Endothelial cell of umbilical vein (primary cell): ENCODE results near the gene DNAJC18. TPM values are rescaled to one million over a fixed set of nuclear protein-coding genes. Genes with fewer than 3 reads are reported as not detected.
A peak's percentile ranks its signal among the peaks of the same experiment; 100 is the strongest.

Source experiments
- BruUV-seq: library from RNA; stranded (reverse); fragments of 400-500 nt; replicated peaks from 2 replicates; lab custom pipeline; 2021; lab: Mats Ljungman, UMichigan
- CTCF ChIA-PET: fragments of 300-600, 350-600 bp; sonication (Branson Sonifier 250); formaldehyde crosslinking; loops from one replicate; lab custom pipeline; 2021; ENCODE audit warnings: antibody characterized with exemption, inconsistent platforms; lab: Charles Lee
- POLR2A ChIA-PET: fragments of 300-600, 350-600 bp; sonication (Branson Sonifier 250); formaldehyde crosslinking; loops from one replicate; lab custom pipeline; 2021; ENCODE audit warnings: antibody characterized with exemption, inconsistent platforms; lab: Charles Lee
- DNase-seq: peaks from one replicate; pipeline ENCODE4 v3.0.0-alpha.2; 2011; ENCODE audit warnings: low read depth, low spot score
- FAIRE-seq: peaks from 2 replicates; lab custom pipeline; 2011; peaks lifted over from hg19 to GRCh38; lab: Jason Lieb, UNC
- H2AFZ ChIP-seq: 2 replicates; pipeline ENCODE4 v1.6.0; 2012; ENCODE audit warnings: low read depth, low read length, control low read depth, inconsistent platforms
- H3K27ac ChIP-seq: 2 replicates; pipeline ENCODE4 v1.5.1; 2011; ENCODE audit warnings: low read depth, mild to moderate bottlenecking, control low read depth, low read length, moderate library complexity; ENCODE audit not compliant: insufficient read depth
- H3K27me3 ChIP-seq, 2 experiments: 2 replicates each; pipeline versions ENCODE4 v1.6.0 to v1.6.1; 2011; ENCODE audit warnings: low read length in 2 of 2, mixed read lengths in 1 of 2; ENCODE audit not compliant: control insufficient read depth in 2 of 2, insufficient read depth in 2 of 2
- H3K36me3 ChIP-seq, 2 experiments: 2 replicates in 1 of 2; 3 replicates in 1 of 2; pipeline ENCODE4 v1.5.1; 2011; ENCODE audit warnings: low read length in 2 of 2, mild to moderate bottlenecking in 1 of 2, moderate library complexity in 1 of 2; ENCODE audit not compliant: control insufficient read depth in 2 of 2, insufficient read depth in 2 of 2; ENCODE audit errors: extremely low read depth in 1 of 2
- H3K4me1 ChIP-seq: 3 replicates; pipeline ENCODE4 v1.5.1; 2011; ENCODE audit warnings: mild to moderate bottlenecking, low read length; ENCODE audit not compliant: control insufficient read depth, insufficient read depth; ENCODE audit errors: extremely low read depth
- H3K4me2 ChIP-seq: 2 replicates; pipeline ENCODE4 v1.6.1; 2011; ENCODE audit warnings: low read length, control low read depth, mixed read lengths; ENCODE audit not compliant: insufficient read depth
- H3K4me3 ChIP-seq, 3 experiments: fragments of 200-600 bp in 1 of 3; sonication (generic), shearing (Covaris generic) in 1 of 3; replicated peaks in 1 of 3; 2 replicates each; pipeline ENCODE4 v1.5.1; 2011 to 2016; ENCODE audit warnings: control low read depth in 3 of 3, low read length in 3 of 3, mild to moderate bottlenecking in 2 of 3, inconsistent platforms in 1 of 3, low read depth in 1 of 3, moderate library complexity in 1 of 3; ENCODE audit not compliant: insufficient read depth in 1 of 3
- H3K79me2 ChIP-seq: 2 replicates; pipeline ENCODE4 v1.6.0; 2012; ENCODE audit warnings: low read length, inconsistent platforms; ENCODE audit not compliant: control insufficient read depth, insufficient read depth
- H3K9ac ChIP-seq: replicated peaks from 2 replicates; pipeline ENCODE3; 2011; ENCODE audit warnings: low read length, control low read depth; ENCODE audit not compliant: insufficient read depth; ENCODE audit errors: extremely low read depth
- H3K9me1 ChIP-seq: replicated peaks from 3 replicates; pipeline ENCODE4 v1.6.0; 2011; ENCODE audit warnings: mild to moderate bottlenecking, low read length; ENCODE audit not compliant: control insufficient read depth, insufficient read depth; ENCODE audit errors: extremely low read depth
- H3K9me3 ChIP-seq: replicated peaks from 2 replicates; pipeline ENCODE4 v1.5.1; 2012; ENCODE audit warnings: low read length, inconsistent platforms; ENCODE audit not compliant: control insufficient read depth, insufficient read depth
- H4K20me1 ChIP-seq: replicated peaks from 2 replicates; pipeline ENCODE3; 2011; ENCODE audit warnings: mild to moderate bottlenecking, low read length; ENCODE audit not compliant: control insufficient read depth, insufficient read depth; ENCODE audit errors: extremely low read depth
- GATA2 ChIP-seq: IDR thresholded peaks from 2 replicates; pipeline ENCODE4 v1.7.0; 2011; ENCODE audit warnings: low read depth, mild to moderate bottlenecking, moderate library complexity, mixed read lengths, low read length; ENCODE audit not compliant: insufficient read length, insufficient read depth
- POLR2A ChIP-seq: IDR thresholded peaks from 2 replicates; pipeline ENCODE4 v1.6.1; 2012; ENCODE audit warnings: low read depth, mild to moderate bottlenecking, control low read depth, low read length
- POLR2AphosphoS5 ChIP-seq: IDR thresholded peaks from 2 replicates; pipeline ENCODE4 v1.6.1; 2012; ENCODE audit warnings: low read depth, mild to moderate bottlenecking, control low read depth, low read length, moderate library complexity; ENCODE audit not compliant: insufficient read depth
- dilution Hi-C: fragments of 300-500 bp; cut with MboI; formaldehyde crosslinking; loops from one replicate; pipeline ENCODE4 v1.15.0; 2019; ENCODE audit warnings: low sequenced_read_pairs; ENCODE audit not compliant: extremely low pct_ligation_motif_present
- intact Hi-C: fragments of 100-400 bp; cut with micrococcal nuclease; formaldehyde crosslinking; loops from one replicate; pipeline ENCODE4 v1.10.0; 2022
- polyA plus RNA-seq, 4 experiments: library from polyadenylated mRNA; depleted of rRNA in 3 of 4; stranded (reverse) in 3 of 4; unstranded in 1 of 4; fragments of >200 nt; gene quantifications; 2 replicates each; pipeline versions ENCODE4 v1.2.1 to v1.2.3, GENCODE V29; 2011 to 2012; ENCODE audit warnings: missing spikeins in 1 of 4
- total RNA-seq: library from RNA; stranded (reverse); gene quantifications from 2 replicates; pipeline ENCODE4 v1.2.3, GENCODE V29; 2021
- TF ChIP-seq, protein P1 (sequence below), 2 donors: IDR thresholded peaks; 1 replicate in 1 of 2; 2 replicates in 1 of 2; pipeline ENCODE4 v1.5.1; 2011; ENCODE audit warnings: low read length in 2 of 2, mild to moderate bottlenecking in 2 of 2, moderate library complexity in 2 of 2, control low read depth in 1 of 2, inconsistent platforms in 1 of 2, low read depth in 1 of 2; ENCODE audit not compliant: insufficient read depth in 1 of 2; ENCODE audit errors: extremely low read depth in 1 of 2

DNAJC18 gene
- total and polyA plus RNA-seq, 2 donors (not counting 3 experiments of a cell fraction or from before 2014, with no cell fraction given), result 23.2 to 52.6 TPM

DNA sequence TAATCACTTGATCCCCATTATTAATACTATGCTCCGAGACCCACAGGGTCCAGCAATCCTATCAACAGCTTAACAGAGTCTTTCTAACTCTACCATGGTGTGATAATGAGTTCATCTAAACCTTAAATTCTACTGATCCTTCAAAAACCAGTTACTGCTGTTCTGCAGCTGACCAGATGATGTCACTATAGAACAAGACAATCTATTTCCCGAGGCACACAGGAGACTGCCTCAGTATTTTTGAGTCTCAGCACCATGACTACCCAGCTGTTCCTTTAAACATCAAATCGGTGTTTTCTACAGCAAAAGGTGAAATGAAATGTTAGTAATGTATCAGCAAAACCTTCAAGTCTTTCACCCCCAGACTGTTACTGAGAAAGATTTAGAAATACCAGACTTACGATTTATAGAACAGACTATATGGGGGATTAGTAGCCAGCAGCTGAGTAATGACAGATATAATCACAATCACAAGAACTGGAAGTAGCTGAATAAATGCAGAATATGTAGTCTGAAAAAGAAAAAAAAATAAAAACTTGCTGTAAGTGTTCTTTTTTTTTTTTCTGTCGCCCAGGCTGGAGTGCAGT, 16.9 kb downstream of the DNAJC18 start:
- intact Hi-C loops, result loop anchor here (1.0 to 5.0 kb wide), 6 partner anchors 37 to 345 kb away; partner anchors contain the start of gene UBE2D2
- no peak overlapping the region for H2AFZ ChIP-seq

More for the DNA sequence above, 16.9 kb downstream of the DNAJC18 start:
- no peak overlapping the region for H3K4me2 ChIP-seq
- no peak overlapping the region for H3K27ac ChIP-seq
- peaks cover 11 to 24% of the 10 kb centered on the region in 2 experiments for H3K36me3 ChIP-seq
- ChIA-PET POLR2A (interaction anchor here (0.6 to 1.3 kb wide), 4 partner anchors 40 to 181 kb away, joined by 3 to 6 read pairs (median 4); partner anchors contain the start of gene ECSCR), CTCF (interaction anchor here (0.6 to 9.0 kb wide), 45 partner anchors 8 to 856 kb away, joined by 3 to 191 read pairs (median 4); partner anchors contain the start of genes DNAJC18, ECSCR, STING1 and UBE2D2)
- no peaks in the 10 kb centered on the region for H3K79me2 ChIP-seq
- no peaks in the 10 kb centered on the region for H3K9me1 ChIP-seq
- H3K4me1 ChIP-seq, result peaks cover 25% of the 10 kb centered on the region
- no peak for TF ChIP-seq POLR2AphosphoS5
- TF ChIP-seq GATA2, result no peak
- TF ChIP-seq, protein P1, sequence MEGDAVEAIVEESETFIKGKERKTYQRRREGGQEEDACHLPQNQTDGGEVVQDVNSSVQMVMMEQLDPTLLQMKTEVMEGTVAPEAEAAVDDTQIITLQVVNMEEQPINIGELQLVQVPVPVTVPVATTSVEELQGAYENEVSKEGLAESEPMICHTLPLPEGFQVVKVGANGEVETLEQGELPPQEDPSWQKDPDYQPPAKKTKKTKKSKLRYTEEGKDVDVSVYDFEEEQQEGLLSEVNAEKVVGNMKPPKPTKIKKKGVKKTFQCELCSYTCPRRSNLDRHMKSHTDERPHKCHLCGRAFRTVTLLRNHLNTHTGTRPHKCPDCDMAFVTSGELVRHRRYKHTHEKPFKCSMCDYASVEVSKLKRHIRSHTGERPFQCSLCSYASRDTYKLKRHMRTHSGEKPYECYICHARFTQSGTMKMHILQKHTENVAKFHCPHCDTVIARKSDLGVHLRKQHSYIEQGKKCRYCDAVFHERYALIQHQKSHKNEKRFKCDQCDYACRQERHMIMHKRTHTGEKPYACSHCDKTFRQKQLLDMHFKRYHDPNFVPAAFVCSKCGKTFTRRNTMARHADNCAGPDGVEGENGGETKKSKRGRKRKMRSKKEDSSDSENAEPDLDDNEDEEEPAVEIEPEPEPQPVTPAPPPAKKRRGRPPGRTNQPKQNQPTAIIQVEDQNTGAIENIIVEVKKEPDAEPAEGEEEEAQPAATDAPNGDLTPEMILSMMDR (IDR thresholded peaks at IDR 0.05; ENCODE audit: extremely low read depth in 1 of 2, insufficient read depth in 1 of 2, low read depth in 1 of 2, low read length in 2 of 2), result peak; percentile 63 to 81
- TF ChIP-seq POLR2A, result no peak
- peak; percentile 79 for DNase-seq
- H3K9ac ChIP-seq, result no peak overlapping the region
- H3K9me3 ChIP-seq, result no peaks in the 10 kb centered on the region
- dilution Hi-C loops, result no loop called here
- BruUV-seq, result no TSS peak
- H4K20me1 ChIP-seq, result no peaks in the 10 kb centered on the region
- peak; percentile 97 for FAIRE-seq
- no peak overlapping the region for H3K4me3 ChIP-seq
- no peaks in the 10 kb centered on the region for H3K27me3 ChIP-seq
